K562 (cell line): ENCODE measurements around the gene MED20. TPM values are rescaled to one million over a fixed set of nuclear protein-coding genes. Genes with fewer than 3 reads are reported as not detected.

Experiments
- ARID1B ChIP-seq: fragments of 450-650 bp; IDR thresholded peaks from 2 replicates; pipeline ENCODE4 v1.6.1; 2016; ENCODE audit warnings: antibody characterized with exemption, mild to moderate bottlenecking, inconsistent platforms
- ARID2 ChIP-seq: fragments of 450-650 bp; IDR thresholded peaks from 2 replicates; pipeline ENCODE4 v1.6.1; 2017; ENCODE audit warnings: antibody characterized with exemption, mild to moderate bottlenecking
- CCNT2 ChIP-seq: IDR thresholded peaks from 2 replicates; pipeline ENCODE4 v1.6.1; 2011; ENCODE audit warnings: borderline replicate concordance, low read depth, mild to moderate bottlenecking, moderate library complexity, mixed read lengths, low read length; ENCODE audit not compliant: insufficient read length; ENCODE audit errors: extremely low read depth
- DPF2 ChIP-seq: fragments of 450-650 bp; IDR thresholded peaks from 2 replicates; pipeline ENCODE4 v1.6.1; 2016
- E2F1 ChIP-seq: sonication (generic); formaldehyde crosslinking; IDR thresholded peaks from 2 replicates; pipeline ENCODE4 v1.8.1; 2023; ENCODE audit warnings: mild to moderate bottlenecking, missing genetic modification reagents, moderate library complexity
- E4F1 ChIP-seq: fragments of 250-450 bp; sonication (Bioruptor Pico); IDR thresholded peaks from 2 replicates; pipeline ENCODE4 v1.5.0; 2021; ENCODE audit warnings: mild to moderate bottlenecking, borderline replicate concordance
- FOXJ3 ChIP-seq: sonication (generic); formaldehyde crosslinking; IDR thresholded peaks from 2 replicates; pipeline ENCODE4 v1.4.0; 2020; ENCODE audit warnings: mild to moderate bottlenecking, missing genetic modification reagents
- FOXM1 ChIP-seq, 2 experiments: fragments of 450-650 bp in 1 of 2; sonication (generic) in 1 of 2; formaldehyde crosslinking in 1 of 2; IDR thresholded peaks; 2 replicates each; pipeline versions ENCODE4 v1.6.1 to v1.9.0; 2017 to 2022; ENCODE audit warnings: low read depth in 2 of 2, mild to moderate bottlenecking in 2 of 2, missing genetic modification reagents in 1 of 2, moderate library complexity in 1 of 2
- FOXP4 ChIP-seq: sonication (generic); formaldehyde crosslinking; IDR thresholded peaks from 2 replicates; pipeline ENCODE4 v1.8.0; 2022; ENCODE audit warnings: mild to moderate bottlenecking, missing genetic modification reagents, borderline replicate concordance
- HEY1 ChIP-seq: fragments of 250-450 bp; sonication (Bioruptor Pico); IDR thresholded peaks from 2 replicates; pipeline ENCODE4 v1.5.0; 2020; ENCODE audit warnings: mild to moderate bottlenecking, moderate library complexity, borderline replicate concordance
- HIVEP1 ChIP-seq: fragments of 250-450 bp; sonication (Bioruptor Pico); IDR thresholded peaks from 2 replicates; pipeline ENCODE4 v1.4.0; 2020; ENCODE audit warnings: mild to moderate bottlenecking
- LCOR ChIP-seq: sonication (generic); formaldehyde crosslinking; IDR thresholded peaks from 2 replicates; pipeline ENCODE4 v1.8.0; 2022; ENCODE audit warnings: mild to moderate bottlenecking, missing genetic modification reagents
- RBFOX2 ChIP-seq: fragments of 200-400 bp; formaldehyde crosslinking; IDR thresholded peaks from 2 replicates; pipeline ENCODE4 v1.6.1; 2017; ENCODE audit warnings: low read depth, mild to moderate bottlenecking, low read length, moderate library complexity
- SIN3A ChIP-seq, 2 experiments: fragments of 150-350 bp in 1 of 2; IDR thresholded peaks; 2 replicates each; pipeline ENCODE4 v1.6.1; 2011 to 2016; ENCODE audit warnings: borderline replicate concordance in 2 of 2, low read depth in 2 of 2, low read length in 2 of 2, mild to moderate bottlenecking in 2 of 2, moderate library complexity in 2 of 2; ENCODE audit not compliant: control insufficient read depth in 1 of 2
- SRSF3 ChIP-seq: fragments of 200-400 bp; formaldehyde crosslinking; IDR thresholded peaks from 2 replicates; pipeline ENCODE4 v1.6.1; 2016; ENCODE audit warnings: mild to moderate bottlenecking, low read length, moderate library complexity; ENCODE audit not compliant: insufficient read depth
- ZBTB34 ChIP-seq: fragments of 250-450 bp; sonication (Bioruptor Pico); IDR thresholded peaks from 2 replicates; pipeline ENCODE4 v1.8.0; 2021; ENCODE audit warnings: mild to moderate bottlenecking, moderate library complexity
- ZKSCAN8 ChIP-seq: fragments of 200-800 bp; sonication (Bioruptor generic); IDR thresholded peaks from 2 replicates; pipeline ENCODE4 v1.6.1; 2016; ENCODE audit warnings: missing genetic modification characterization, missing compliant biosample characterization
- ZNF316 ChIP-seq: fragments of 450-650 bp; IDR thresholded peaks from 2 replicates; pipeline ENCODE4 v1.6.1; 2016
- ZNF76 ChIP-seq: fragments of 250-450 bp; sonication (Bioruptor Pico); IDR thresholded peaks from 2 replicates; pipeline ENCODE4 v1.4.0; 2020; ENCODE audit warnings: mild to moderate bottlenecking, moderate library complexity, borderline replicate concordance
- polyA plus RNA-seq, 8 experiments: library from polyadenylated mRNA; depleted of rRNA in 4 of 8; stranded (reverse) in 5 of 8; unstranded in 3 of 8; fragments of >200 nt; fragmentation: Nextera tagmentation in 2 of 8; fragmentation: Illumina TruSeq in 1 of 8; extraction: Ambion mirVana in 2 of 8; extraction: Trizol in 1 of 8; gene quantifications; 2 replicates each; pipeline versions ENCODE4 v1.2.1 to v1.2.3, GENCODE V29; 2011 to 2014; ENCODE audit warnings: inconsistent platforms in 1 of 8, missing spikeins in 1 of 8
- total RNA-seq, 7 experiments: library from RNA; depleted of rRNA in 6 of 7; stranded (reverse); fragments of >200 nt in 6 of 7; fragmentation: Illumina TruSeq in 2 of 7; extraction: Trizol in 2 of 7; gene quantifications; 2 replicates each; pipeline versions ENCODE4 v1.2.1 to v1.2.3, GENCODE V29; 2011 to 2021; ENCODE audit warnings: low replicate concordance in 1 of 7

MED20 gene
- total and polyA plus RNA-seq, 9 of the 15 experiments (the other 6 are each of a cell fraction or from before 2014, with no cell fraction given): 27.3 to 80.9 (median 46.0) TPM

- TF ChIP-seq RBFOX2 (peak; percentile 84), FOXP4 (CRISPR knock-in tag) (no peak), ARID1B (peak; percentile 34; the same call in 1 of the 2 replicates), ZNF316 (no peak), DPF2 (peak; percentile 74), ZKSCAN8 (no peak), FOXM1 (IDR thresholded peaks at IDR 0.05; ENCODE audit: low read depth) (peak; percentile 61; the same call in 1 of the 2 replicates), FOXM1 (CRISPR knock-in tag; IDR thresholded peaks at IDR 0.05; ENCODE audit: low read depth) (no peak), SRSF3 (no peak), LCOR (peak; percentile 61; the same call in 1 of the 2 replicates), FOXJ3 (CRISPR knock-in tag) (no peak), ZNF76 (CRISPR knock-in tag) (no peak), ARID2 (no peak), SIN3A (IDR thresholded peaks at IDR 0.05; ENCODE audit: borderline replicate concordance in 2 of 2, control insufficient read depth in 1 of 2, low read depth in 2 of 2, low read length in 2 of 2) (peak; percentile 61 to 91; a peak in 2 of 4 replicates), E4F1 (CRISPR knock-in tag) (no peak), HIVEP1 (CRISPR knock-in tag) (0 out of 2 replicates have a peak, but pooled peaks have one; percentile 13), ZBTB34 (CRISPR knock-in tag) (no peak), HEY1 (CRISPR knock-in tag) (no peak), E2F1 (CRISPR knock-in tag) (peak; percentile 63; the same call in 1 of the 2 replicates), CCNT2 (peak; percentile 74)
Measured at GRCh38 chr6:41895300-41896233, 25.4 kb downstream of the MED20 start, which contains the start of gene USP49 (continued).
